ENCODE measurements around the gene APOM. TPM values are rescaled to one million over a fixed set of nuclear protein-coding genes. Genes with fewer than 3 reads are reported as not detected.

The APOM gene
- total RNA-seq, 1 experiment from 2014 or later, result 3.5 TPM

GRCh38 chr6:31669676-31670075 lies 14.0 kb downstream of the APOM start, which contains the start of gene LY6G5B (continued):
- TF ChIP-seq, protein P1, sequence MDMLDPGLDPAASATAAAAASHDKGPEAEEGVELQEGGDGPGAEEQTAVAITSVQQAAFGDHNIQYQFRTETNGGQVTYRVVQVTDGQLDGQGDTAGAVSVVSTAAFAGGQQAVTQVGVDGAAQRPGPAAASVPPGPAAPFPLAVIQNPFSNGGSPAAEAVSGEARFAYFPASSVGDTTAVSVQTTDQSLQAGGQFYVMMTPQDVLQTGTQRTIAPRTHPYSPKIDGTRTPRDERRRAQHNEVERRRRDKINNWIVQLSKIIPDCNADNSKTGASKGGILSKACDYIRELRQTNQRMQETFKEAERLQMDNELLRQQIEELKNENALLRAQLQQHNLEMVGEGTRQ (CRISPR knock-in tag; IDR thresholded peaks at IDR 0.05), result no peak
- TF ChIP-seq SOX15 (CRISPR knock-in tag; IDR thresholded peaks at IDR 0.05) (no peak), ZNF532 (CRISPR knock-in tag; IDR thresholded peaks at IDR 0.05; ENCODE audit: borderline replicate concordance) (no peak), GRHL2 (CRISPR knock-in tag; IDR thresholded peaks at IDR 0.05; ENCODE audit: insufficient replicate concordance, severe bottlenecking) (no peak), SMAD4 (CRISPR knock-in tag; IDR thresholded peaks at IDR 0.05) (no peak), ZNF423 (CRISPR knock-in tag; IDR thresholded peaks at IDR 0.05) (no peak)
- TF ChIP-seq, protein P2, sequence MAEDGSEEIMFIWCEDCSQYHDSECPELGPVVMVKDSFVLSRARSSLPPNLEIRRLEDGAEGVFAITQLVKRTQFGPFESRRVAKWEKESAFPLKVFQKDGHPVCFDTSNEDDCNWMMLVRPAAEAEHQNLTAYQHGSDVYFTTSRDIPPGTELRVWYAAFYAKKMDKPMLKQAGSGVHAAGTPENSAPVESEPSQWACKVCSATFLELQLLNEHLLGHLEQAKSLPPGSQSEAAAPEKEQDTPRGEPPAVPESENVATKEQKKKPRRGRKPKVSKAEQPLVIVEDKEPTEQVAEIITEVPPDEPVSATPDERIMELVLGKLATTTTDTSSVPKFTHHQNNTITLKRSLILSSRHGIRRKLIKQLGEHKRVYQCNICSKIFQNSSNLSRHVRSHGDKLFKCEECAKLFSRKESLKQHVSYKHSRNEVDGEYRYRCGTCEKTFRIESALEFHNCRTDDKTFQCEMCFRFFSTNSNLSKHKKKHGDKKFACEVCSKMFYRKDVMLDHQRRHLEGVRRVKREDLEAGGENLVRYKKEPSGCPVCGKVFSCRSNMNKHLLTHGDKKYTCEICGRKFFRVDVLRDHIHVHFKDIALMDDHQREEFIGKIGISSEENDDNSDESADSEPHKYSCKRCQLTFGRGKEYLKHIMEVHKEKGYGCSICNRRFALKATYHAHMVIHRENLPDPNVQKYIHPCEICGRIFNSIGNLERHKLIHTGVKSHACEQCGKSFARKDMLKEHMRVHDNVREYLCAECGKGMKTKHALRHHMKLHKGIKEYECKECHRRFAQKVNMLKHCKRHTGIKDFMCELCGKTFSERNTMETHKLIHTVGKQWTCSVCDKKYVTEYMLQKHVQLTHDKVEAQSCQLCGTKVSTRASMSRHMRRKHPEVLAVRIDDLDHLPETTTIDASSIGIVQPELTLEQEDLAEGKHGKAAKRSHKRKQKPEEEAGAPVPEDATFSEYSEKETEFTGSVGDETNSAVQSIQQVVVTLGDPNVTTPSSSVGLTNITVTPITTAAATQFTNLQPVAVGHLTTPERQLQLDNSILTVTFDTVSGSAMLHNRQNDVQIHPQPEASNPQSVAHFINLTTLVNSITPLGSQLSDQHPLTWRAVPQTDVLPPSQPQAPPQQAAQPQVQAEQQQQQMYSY (CRISPR knock-in tag; IDR thresholded peaks at IDR 0.05), result no peak
- TF ChIP-seq, protein P3, sequence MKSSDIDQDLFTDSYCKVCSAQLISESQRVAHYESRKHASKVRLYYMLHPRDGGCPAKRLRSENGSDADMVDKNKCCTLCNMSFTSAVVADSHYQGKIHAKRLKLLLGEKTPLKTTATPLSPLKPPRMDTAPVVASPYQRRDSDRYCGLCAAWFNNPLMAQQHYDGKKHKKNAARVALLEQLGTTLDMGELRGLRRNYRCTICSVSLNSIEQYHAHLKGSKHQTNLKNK (CRISPR knock-in tag; IDR thresholded peaks at IDR 0.05), result no peak

DNA sequence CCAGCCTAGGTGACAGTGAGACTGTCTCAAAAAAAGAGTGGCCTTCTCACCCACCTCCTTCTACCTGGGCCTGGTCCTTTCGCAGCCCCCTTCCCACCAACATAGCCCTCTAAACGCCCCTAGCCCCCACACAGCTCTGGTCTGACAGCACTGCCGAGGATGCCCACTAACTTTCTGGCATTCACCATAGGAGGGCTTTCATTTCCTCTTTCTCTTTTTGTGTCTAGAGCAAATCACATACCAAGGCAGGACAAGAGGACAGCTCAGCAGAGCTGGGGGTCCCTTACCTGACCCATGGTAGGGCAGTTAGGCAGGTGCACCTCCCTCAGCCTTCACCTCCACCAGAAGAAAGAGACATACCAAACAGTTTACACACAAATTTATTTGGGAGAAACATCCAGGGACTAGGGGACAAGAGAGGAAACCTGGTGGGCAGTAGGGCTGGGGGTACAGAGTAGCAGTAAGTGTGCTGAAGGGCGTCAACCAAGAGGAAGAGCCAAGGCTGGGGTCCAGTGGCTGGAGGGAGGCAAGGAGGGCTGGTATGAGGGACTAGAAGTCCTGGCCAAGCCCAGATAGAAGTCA lies 20.7 kb downstream of the APOM start:
- no peak overlapping the region for H3K4me3 Mint-ChIP-seq

More for the DNA sequence above, 20.7 kb downstream of the APOM start:
- DNase-seq (ENCODE audit: low spot score) (no peak), ATAC-seq (no peak)
- Mint-ChIP-seq H3K27ac (no peak overlapping the region), H3K27me3 (ENCODE audit: low read depth) (peaks cover 12% of the 10 kb centered on the region), H3K36me3 (peaks cover 19% of the 10 kb centered on the region), H3K9me3 (no peaks in the 10 kb centered on the region), H3K4me1 (peaks cover 7% of the 10 kb centered on the region)
- ChIA-PET CTCF (interaction anchor here (1.7 kb wide), 1 partner anchor 93 kb away, joined by 4 read pairs; no protein-coding TSS in a partner anchor), POLR2A (interaction anchor here (1.4 kb wide), 1 partner anchor 59 kb away, joined by 4 read pairs; the partner anchor contains the start of gene CLIC1)
- TF ChIP-seq ZSCAN18 (CRISPR knock-in tag; IDR thresholded peaks at IDR 0.05) (no peak), NR3C1 (CRISPR knock-in tag; conservative IDR thresholded peaks at IDR 0.05; ENCODE audit: low read depth) (no peak), ETV6 (CRISPR knock-in tag; IDR thresholded peaks at IDR 0.05) (no peak), ZNF138 (CRISPR knock-in tag; conservative IDR thresholded peaks at IDR 0.05) (no peak), CREB1 (CRISPR knock-in tag; IDR thresholded peaks at IDR 0.05) (no peak), SOX15 (CRISPR knock-in tag; IDR thresholded peaks at IDR 0.05) (no peak), NFYB (CRISPR knock-in tag; conservative IDR thresholded peaks at IDR 0.05; ENCODE audit: low read depth) (no peak), FOXJ3 (CRISPR knock-in tag; IDR thresholded peaks at IDR 0.05; ENCODE audit: borderline replicate concordance) (no peak)
- TF ChIP-seq, protein P4, sequence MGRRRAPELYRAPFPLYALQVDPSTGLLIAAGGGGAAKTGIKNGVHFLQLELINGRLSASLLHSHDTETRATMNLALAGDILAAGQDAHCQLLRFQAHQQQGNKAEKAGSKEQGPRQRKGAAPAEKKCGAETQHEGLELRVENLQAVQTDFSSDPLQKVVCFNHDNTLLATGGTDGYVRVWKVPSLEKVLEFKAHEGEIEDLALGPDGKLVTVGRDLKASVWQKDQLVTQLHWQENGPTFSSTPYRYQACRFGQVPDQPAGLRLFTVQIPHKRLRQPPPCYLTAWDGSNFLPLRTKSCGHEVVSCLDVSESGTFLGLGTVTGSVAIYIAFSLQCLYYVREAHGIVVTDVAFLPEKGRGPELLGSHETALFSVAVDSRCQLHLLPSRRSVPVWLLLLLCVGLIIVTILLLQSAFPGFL (CRISPR knock-in tag; IDR thresholded peaks at IDR 0.05; ENCODE audit: borderline replicate concordance), result no peak
- TF ChIP-seq, protein P3 (CRISPR knock-in tag; IDR thresholded peaks at IDR 0.05), result no peak
- TF ChIP-seq, protein P5, sequence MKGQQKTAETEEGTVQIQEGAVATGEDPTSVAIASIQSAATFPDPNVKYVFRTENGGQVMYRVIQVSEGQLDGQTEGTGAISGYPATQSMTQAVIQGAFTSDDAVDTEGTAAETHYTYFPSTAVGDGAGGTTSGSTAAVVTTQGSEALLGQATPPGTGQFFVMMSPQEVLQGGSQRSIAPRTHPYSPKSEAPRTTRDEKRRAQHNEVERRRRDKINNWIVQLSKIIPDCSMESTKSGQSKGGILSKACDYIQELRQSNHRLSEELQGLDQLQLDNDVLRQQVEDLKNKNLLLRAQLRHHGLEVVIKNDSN (CRISPR knock-in tag; IDR thresholded peaks at IDR 0.05), result no peak
